A673 (cell line): ENCODE results near the gene PCDH19.

Experiments used
- EZH2 ChIP-seq: fragments of 200-600 bp; sonication (generic); IDR thresholded peaks from 2 replicates; pipeline ENCODE4 v1.6.1; 2017; ENCODE audit warnings: borderline replicate concordance, low read depth, mild to moderate bottlenecking, mixed read lengths, antibody characterized with exemption, low read length; ENCODE audit not compliant: poor library complexity, severe bottlenecking
- TF ChIP-seq, protein P1 (sequence below): fragments of 300-800, 200-600 bp; sonication (generic); conservative IDR thresholded peaks from 2 replicates; pipeline ENCODE4 v1.5.1; 2017; ENCODE audit warnings: low read depth, mild to moderate bottlenecking, antibody characterized with exemption, low read length, moderate library complexity, mixed read lengths

DNA sequence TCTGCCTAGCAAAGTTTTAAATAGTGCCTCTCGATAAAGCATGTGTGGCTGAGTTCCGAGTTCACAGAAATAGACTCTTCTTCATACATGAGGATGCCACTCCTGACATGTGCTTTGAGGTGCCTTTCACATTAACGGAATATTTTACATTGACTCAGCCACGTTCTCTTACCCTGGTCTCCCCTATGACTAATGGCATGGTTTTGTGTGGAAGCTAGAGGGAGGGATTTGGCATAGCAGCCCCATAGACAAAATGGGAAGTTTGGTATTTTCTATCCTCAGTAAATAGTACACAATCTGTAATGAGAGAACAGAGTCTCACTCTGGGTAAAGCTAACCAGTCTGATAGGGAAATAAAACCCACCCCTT is 68.9 kb downstream of the PCDH19 start:
- TF ChIP-seq, protein P1, sequence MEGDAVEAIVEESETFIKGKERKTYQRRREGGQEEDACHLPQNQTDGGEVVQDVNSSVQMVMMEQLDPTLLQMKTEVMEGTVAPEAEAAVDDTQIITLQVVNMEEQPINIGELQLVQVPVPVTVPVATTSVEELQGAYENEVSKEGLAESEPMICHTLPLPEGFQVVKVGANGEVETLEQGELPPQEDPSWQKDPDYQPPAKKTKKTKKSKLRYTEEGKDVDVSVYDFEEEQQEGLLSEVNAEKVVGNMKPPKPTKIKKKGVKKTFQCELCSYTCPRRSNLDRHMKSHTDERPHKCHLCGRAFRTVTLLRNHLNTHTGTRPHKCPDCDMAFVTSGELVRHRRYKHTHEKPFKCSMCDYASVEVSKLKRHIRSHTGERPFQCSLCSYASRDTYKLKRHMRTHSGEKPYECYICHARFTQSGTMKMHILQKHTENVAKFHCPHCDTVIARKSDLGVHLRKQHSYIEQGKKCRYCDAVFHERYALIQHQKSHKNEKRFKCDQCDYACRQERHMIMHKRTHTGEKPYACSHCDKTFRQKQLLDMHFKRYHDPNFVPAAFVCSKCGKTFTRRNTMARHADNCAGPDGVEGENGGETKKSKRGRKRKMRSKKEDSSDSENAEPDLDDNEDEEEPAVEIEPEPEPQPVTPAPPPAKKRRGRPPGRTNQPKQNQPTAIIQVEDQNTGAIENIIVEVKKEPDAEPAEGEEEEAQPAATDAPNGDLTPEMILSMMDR: no peak
- TF ChIP-seq EZH2: no peak
